ENCODE data around the gene ELMO1. TPM values are rescaled to one million over a fixed set of nuclear protein-coding genes. Genes with fewer than 3 reads are reported as not detected.
A peak's percentile ranks its signal among the peaks of the same experiment; 100 is the strongest.

The ELMO1 gene
- total and polyA plus RNA-seq, 10 of the 15 experiments (the other 5 are each of a cell fraction or from before 2014, with no cell fraction given) = 22.6 to 85.9 (median 56.6) TPM

DNA sequence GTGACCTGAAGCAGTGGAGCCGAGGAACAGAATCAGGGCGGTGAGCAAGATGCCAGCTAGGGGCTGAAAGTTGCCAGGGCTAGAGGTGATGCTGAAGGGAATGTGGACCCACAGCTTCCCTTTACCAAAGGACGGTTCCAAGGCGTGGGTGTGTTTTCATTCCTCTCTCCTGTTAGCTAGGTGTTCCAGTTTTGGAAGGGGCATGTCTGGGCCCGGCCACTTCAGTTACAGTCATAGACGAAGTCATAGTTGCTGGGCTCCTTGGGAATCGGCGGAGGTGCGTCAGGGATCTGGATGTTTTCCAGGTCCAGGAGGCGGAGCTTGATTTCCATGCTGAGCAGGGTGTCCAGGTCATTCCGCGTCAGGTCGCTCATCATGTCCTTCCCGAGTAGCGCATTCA is 593.3 kb downstream of the ELMO1 start (continued):
- TF ChIP-seq, protein P1, sequence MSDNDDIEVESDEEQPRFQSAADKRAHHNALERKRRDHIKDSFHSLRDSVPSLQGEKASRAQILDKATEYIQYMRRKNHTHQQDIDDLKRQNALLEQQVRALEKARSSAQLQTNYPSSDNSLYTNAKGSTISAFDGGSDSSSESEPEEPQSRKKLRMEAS (IDR thresholded peaks at IDR 0.05; ENCODE audit: low read depth, low read length) = no peak
- no peak for TF ChIP-seq CBFB (IDR thresholded peaks at IDR 0.05; ENCODE audit: low read depth)

DNA sequence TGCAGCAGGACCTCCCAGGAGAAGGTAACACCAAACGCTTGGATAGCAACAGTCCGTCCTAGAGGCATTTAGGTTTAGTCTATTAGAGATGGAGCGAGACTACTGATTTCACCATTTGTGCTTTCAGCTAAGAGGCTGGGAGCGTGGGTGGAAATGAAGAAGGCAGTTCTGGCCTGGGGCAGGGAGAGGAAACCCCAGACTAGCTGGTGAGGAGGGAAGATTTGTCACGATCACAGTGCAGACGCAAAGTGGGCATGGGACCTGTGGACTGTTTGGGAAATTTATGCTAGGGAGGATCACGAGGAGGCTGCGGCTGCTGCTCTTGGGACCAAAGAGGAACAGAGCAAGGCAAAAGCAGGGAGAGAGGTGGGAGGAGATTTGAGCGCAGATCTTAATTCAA is 594.0 kb downstream of the ELMO1 start:
- no peaks in the 10 kb centered on the region for H4K20me1 ChIP-seq (ENCODE audit: control insufficient read depth, insufficient read depth)
- no peak overlapping the region for H2AFZ ChIP-seq (ENCODE audit: control insufficient read depth, low read depth, low read length)
- 96% methylated on average over 9 of the region's 9 CpGs for WGBS (ENCODE audit: insufficient coverage, insufficient replicate concordance, low lambda C conversion rate, missing lambda C conversion rate)
- in situ Hi-C loops (cut with MboI) (no loop called here), intact Hi-C loops (cut with micrococcal nuclease; ENCODE audit: unreplicated experiment) (loop anchor here (10.0 kb wide), 1 partner anchor 370 kb away; no protein-coding TSS in a partner anchor)
- no peak overlapping the region for H3K4me2 ChIP-seq (ENCODE audit: control insufficient read depth, insufficient read depth)
- SMC1A ChIA-PET (ENCODE audit: uncharacterized antibody, unreplicated experiment) = interaction anchor here (0.9 to 1.1 kb wide), 2 partner anchors 12 to 342 kb away, joined by 3 to 5 read pairs; no protein-coding TSS in a partner anchor
- DNase-seq (ENCODE audit: low read depth, low spot score) (no peak), ATAC-seq (no peak), FAIRE-seq (no peak)
- RAD21 ChIA-PET (ENCODE audit: unreplicated experiment) = no interaction called here
- peaks cover 7 to 20% of the 10 kb centered on the region in 2 experiments for H3K36me3 ChIP-seq (ENCODE audit: control insufficient read depth in 2 of 2, insufficient read depth in 2 of 2, low read length in 1 of 2)
- CTCF ChIA-PET = interaction anchor here (1.5 kb wide), 1 partner anchor 19 kb away, joined by 3 read pairs; no protein-coding TSS in a partner anchor
- no peaks in the 10 kb centered on the region for H3K79me2 ChIP-seq (ENCODE audit: control insufficient read depth, insufficient read depth, low read length)
- no peaks in the 10 kb centered on the region for H3K4me1 ChIP-seq (ENCODE audit: control insufficient read depth, insufficient read depth, low read length)
- TSS peak; percentile 14 for BruUV-seq (replicated peaks)
- no peaks in the 10 kb centered on the region for H3K27me3 ChIP-seq (replicated peaks in 1 of 2; ENCODE audit: control insufficient read depth in 2 of 2, insufficient read depth in 2 of 2, low read length in 1 of 2)
- H3K9ac ChIP-seq (ENCODE audit: control insufficient read depth, insufficient read depth, low read length) = no peak overlapping the region
- H3K4me3 ChIP-seq = no peak overlapping the region
- no peak overlapping the region for H3K27ac ChIP-seq (ENCODE audit: control insufficient read depth, insufficient read depth)
- POLR2A ChIA-PET = interaction anchor here (0.7 kb wide), 1 partner anchor 216 kb away, joined by 6 read pairs; no protein-coding TSS in a partner anchor
- no peaks in the 10 kb centered on the region for H3K9me3 ChIP-seq (replicated peaks; ENCODE audit: control insufficient read depth, insufficient read depth, low read length)
- TF ChIP-seq BACH1 (IDR thresholded peaks at IDR 0.05; ENCODE audit: borderline replicate concordance) (no peak), SUZ12 (IDR thresholded peaks at IDR 0.05; ENCODE audit: unreplicated experiment) (no peak), CBX5 (IDR thresholded peaks at IDR 0.05; ENCODE audit: low read depth) (no peak), RB1 (IDR thresholded peaks at IDR 0.05; ENCODE audit: borderline replicate concordance) (no peak), SMAD1 (IDR thresholded peaks at IDR 0.05; ENCODE audit: low read depth, partially characterized antibody) (no peak), SIX5 (IDR thresholded peaks at IDR 0.05; ENCODE audit: low read depth, low read length, severe bottlenecking) (no peak)
- TF ChIP-seq, protein P2, sequence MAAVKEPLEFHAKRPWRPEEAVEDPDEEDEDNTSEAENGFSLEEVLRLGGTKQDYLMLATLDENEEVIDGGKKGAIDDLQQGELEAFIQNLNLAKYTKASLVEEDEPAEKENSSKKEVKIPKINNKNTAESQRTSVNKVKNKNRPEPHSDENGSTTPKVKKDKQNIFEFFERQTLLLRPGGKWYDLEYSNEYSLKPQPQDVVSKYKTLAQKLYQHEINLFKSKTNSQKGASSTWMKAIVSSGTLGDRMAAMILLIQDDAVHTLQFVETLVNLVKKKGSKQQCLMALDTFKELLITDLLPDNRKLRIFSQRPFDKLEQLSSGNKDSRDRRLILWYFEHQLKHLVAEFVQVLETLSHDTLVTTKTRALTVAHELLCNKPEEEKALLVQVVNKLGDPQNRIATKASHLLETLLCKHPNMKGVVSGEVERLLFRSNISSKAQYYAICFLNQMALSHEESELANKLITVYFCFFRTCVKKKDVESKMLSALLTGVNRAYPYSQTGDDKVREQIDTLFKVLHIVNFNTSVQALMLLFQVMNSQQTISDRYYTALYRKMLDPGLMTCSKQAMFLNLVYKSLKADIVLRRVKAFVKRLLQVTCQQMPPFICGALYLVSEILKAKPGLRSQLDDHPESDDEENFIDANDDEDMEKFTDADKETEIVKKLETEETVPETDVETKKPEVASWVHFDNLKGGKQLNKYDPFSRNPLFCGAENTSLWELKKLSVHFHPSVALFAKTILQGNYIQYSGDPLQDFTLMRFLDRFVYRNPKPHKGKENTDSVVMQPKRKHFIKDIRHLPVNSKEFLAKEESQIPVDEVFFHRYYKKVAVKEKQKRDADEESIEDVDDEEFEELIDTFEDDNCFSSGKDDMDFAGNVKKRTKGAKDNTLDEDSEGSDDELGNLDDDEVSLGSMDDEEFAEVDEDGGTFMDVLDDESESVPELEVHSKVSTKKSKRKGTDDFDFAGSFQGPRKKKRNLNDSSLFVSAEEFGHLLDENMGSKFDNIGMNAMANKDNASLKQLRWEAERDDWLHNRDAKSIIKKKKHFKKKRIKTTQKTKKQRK (IDR thresholded peaks at IDR 0.05; ENCODE audit: low read depth, low read length) = no peak
- TF ChIP-seq, protein P3, sequence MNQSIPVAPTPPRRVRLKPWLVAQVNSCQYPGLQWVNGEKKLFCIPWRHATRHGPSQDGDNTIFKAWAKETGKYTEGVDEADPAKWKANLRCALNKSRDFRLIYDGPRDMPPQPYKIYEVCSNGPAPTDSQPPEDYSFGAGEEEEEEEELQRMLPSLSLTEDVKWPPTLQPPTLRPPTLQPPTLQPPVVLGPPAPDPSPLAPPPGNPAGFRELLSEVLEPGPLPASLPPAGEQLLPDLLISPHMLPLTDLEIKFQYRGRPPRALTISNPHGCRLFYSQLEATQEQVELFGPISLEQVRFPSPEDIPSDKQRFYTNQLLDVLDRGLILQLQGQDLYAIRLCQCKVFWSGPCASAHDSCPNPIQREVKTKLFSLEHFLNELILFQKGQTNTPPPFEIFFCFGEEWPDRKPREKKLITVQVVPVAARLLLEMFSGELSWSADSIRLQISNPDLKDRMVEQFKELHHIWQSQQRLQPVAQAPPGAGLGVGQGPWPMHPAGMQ (IDR thresholded peaks at IDR 0.05; ENCODE audit: borderline replicate concordance) = no peak
- TF ChIP-seq, protein P4, sequence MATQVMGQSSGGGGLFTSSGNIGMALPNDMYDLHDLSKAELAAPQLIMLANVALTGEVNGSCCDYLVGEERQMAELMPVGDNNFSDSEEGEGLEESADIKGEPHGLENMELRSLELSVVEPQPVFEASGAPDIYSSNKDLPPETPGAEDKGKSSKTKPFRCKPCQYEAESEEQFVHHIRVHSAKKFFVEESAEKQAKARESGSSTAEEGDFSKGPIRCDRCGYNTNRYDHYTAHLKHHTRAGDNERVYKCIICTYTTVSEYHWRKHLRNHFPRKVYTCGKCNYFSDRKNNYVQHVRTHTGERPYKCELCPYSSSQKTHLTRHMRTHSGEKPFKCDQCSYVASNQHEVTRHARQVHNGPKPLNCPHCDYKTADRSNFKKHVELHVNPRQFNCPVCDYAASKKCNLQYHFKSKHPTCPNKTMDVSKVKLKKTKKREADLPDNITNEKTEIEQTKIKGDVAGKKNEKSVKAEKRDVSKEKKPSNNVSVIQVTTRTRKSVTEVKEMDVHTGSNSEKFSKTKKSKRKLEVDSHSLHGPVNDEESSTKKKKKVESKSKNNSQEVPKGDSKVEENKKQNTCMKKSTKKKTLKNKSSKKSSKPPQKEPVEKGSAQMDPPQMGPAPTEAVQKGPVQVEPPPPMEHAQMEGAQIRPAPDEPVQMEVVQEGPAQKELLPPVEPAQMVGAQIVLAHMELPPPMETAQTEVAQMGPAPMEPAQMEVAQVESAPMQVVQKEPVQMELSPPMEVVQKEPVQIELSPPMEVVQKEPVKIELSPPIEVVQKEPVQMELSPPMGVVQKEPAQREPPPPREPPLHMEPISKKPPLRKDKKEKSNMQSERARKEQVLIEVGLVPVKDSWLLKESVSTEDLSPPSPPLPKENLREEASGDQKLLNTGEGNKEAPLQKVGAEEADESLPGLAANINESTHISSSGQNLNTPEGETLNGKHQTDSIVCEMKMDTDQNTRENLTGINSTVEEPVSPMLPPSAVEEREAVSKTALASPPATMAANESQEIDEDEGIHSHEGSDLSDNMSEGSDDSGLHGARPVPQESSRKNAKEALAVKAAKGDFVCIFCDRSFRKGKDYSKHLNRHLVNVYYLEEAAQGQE (IDR thresholded peaks at IDR 0.05; ENCODE audit: low read depth, low read length) = no peak
- TF ChIP-seq, protein P5, sequence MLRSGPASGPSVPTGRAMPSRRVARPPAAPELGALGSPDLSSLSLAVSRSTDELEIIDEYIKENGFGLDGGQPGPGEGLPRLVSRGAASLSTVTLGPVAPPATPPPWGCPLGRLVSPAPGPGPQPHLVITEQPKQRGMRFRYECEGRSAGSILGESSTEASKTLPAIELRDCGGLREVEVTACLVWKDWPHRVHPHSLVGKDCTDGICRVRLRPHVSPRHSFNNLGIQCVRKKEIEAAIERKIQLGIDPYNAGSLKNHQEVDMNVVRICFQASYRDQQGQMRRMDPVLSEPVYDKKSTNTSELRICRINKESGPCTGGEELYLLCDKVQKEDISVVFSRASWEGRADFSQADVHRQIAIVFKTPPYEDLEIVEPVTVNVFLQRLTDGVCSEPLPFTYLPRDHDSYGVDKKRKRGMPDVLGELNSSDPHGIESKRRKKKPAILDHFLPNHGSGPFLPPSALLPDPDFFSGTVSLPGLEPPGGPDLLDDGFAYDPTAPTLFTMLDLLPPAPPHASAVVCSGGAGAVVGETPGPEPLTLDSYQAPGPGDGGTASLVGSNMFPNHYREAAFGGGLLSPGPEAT (IDR thresholded peaks at IDR 0.05; ENCODE audit: low read depth) = no peak

All from GM12878 (cell line).